Neuronal stem cell (in vitro differentiated cells): ENCODE data around the gene MAGI1.

ENCODE experiments used
- DNase-seq: peaks from one replicate; pipeline ENCODE4 v3.0.0-alpha.2; 2013; ENCODE audit warnings: low spot score
- H2AFZ ChIP-seq: one replicate; pipeline ENCODE4 v1.6.1; 2013; ENCODE audit warnings: mild to moderate bottlenecking, low read length, inconsistent platforms
- H2AK5ac ChIP-seq: 2 replicates; pipeline ENCODE4 v1.6.1; 2013; ENCODE audit warnings: low read depth, mild to moderate bottlenecking, inconsistent platforms, low read length, moderate library complexity, mixed read lengths
- H2BK120ac ChIP-seq: 2 replicates; pipeline ENCODE4 v1.6.1; 2013; ENCODE audit warnings: low read depth, mild to moderate bottlenecking, inconsistent platforms, low read length, moderate library complexity, mixed read lengths
- H2BK12ac ChIP-seq: one replicate; pipeline ENCODE4 v1.6.1; 2013; ENCODE audit warnings: low read length, inconsistent platforms
- H2BK15ac ChIP-seq: 2 replicates; pipeline ENCODE4 v1.6.1; 2013; ENCODE audit warnings: mild to moderate bottlenecking, low read length, inconsistent platforms, mixed read lengths
- H2BK5ac ChIP-seq: one replicate; pipeline ENCODE4 v1.6.1; 2013; ENCODE audit warnings: inconsistent platforms, mild to moderate bottlenecking, low read length, moderate library complexity
- H3K14ac ChIP-seq: one replicate; pipeline ENCODE4 v1.6.1; 2013; ENCODE audit warnings: low read length, inconsistent platforms
- H3K18ac ChIP-seq: 2 replicates; pipeline ENCODE4 v1.6.1; 2013; ENCODE audit warnings: low read length, inconsistent platforms
- H3K23ac ChIP-seq: 2 replicates; pipeline ENCODE4 v1.6.1; 2013; ENCODE audit warnings: low read depth, mild to moderate bottlenecking, mixed read lengths, low read length, inconsistent platforms; ENCODE audit not compliant: poor library complexity
- H3K27ac ChIP-seq: replicated peaks from 3 replicates; pipeline ENCODE4 v1.5.1; 2013; ENCODE audit warnings: low read length, inconsistent platforms
- H3K27me3 ChIP-seq, 3 experiments: 2 replicates each; pipeline ENCODE4 v1.6.1; 2013; ENCODE audit warnings: low read length in 3 of 3, mild to moderate bottlenecking in 2 of 3, inconsistent platforms in 1 of 3, low read depth in 1 of 3, mixed read lengths in 1 of 3, moderate library complexity in 1 of 3; ENCODE audit not compliant: control insufficient read depth in 3 of 3, insufficient read depth in 3 of 3
- H3K36me3 ChIP-seq, 2 donors: replicated peaks in 1 of 2; 2 replicates each; pipeline ENCODE4 v1.6.1; 2013; ENCODE audit warnings: low read length in 2 of 2; ENCODE audit not compliant: control insufficient read depth in 2 of 2, insufficient read depth in 2 of 2
- H3K4ac ChIP-seq: 2 replicates; pipeline ENCODE4 v1.6.1; 2013; ENCODE audit warnings: inconsistent platforms, mild to moderate bottlenecking, low read length, moderate library complexity
- H3K4me1 ChIP-seq, 2 donors: 1 replicate in 1 of 2; 2 replicates in 1 of 2; pipeline ENCODE4 v1.6.1; 2013; ENCODE audit warnings: low read length in 2 of 2, low read depth in 1 of 2; ENCODE audit not compliant: control insufficient read depth in 2 of 2, insufficient read depth in 1 of 2
- H3K4me2 ChIP-seq: one replicate; pipeline ENCODE4 v1.6.1; 2013; ENCODE audit warnings: mild to moderate bottlenecking, low read length, inconsistent platforms; ENCODE audit not compliant: insufficient read depth, poor library complexity, severe bottlenecking
- H3K4me3 ChIP-seq, 2 donors: 2 replicates each; pipeline ENCODE4 v1.5.1; 2013; ENCODE audit warnings: low read length in 2 of 2, mild to moderate bottlenecking in 2 of 2, inconsistent platforms in 1 of 2, moderate library complexity in 1 of 2
- H3K79me1 ChIP-seq: one replicate; pipeline ENCODE4 v1.6.1; 2013; ENCODE audit warnings: low read depth, mild to moderate bottlenecking, inconsistent platforms, low read length, moderate library complexity
- H3K9ac ChIP-seq: one replicate; pipeline ENCODE4 v1.6.1; 2013; ENCODE audit warnings: mild to moderate bottlenecking, low read depth, low read length, inconsistent platforms; ENCODE audit not compliant: poor library complexity
- H3K9me3 ChIP-seq, 2 donors: replicated peaks in 1 of 2; 2 replicates each; pipeline versions ENCODE3 to v1.6.1; 2013; ENCODE audit warnings: low read length in 2 of 2, mild to moderate bottlenecking in 2 of 2, inconsistent platforms in 1 of 2, low read depth in 1 of 2, mixed read lengths in 1 of 2, moderate library complexity in 1 of 2; ENCODE audit not compliant: control insufficient read depth in 2 of 2, insufficient read depth in 1 of 2
- H4K8ac ChIP-seq: one replicate; pipeline ENCODE4 v1.6.1; 2013; ENCODE audit warnings: low read depth, mild to moderate bottlenecking, inconsistent platforms, low read length, moderate library complexity
- H4K91ac ChIP-seq: one replicate; pipeline ENCODE4 v1.6.1; 2013; ENCODE audit warnings: low read length, low read depth, mild to moderate bottlenecking, inconsistent platforms; ENCODE audit not compliant: poor library complexity
- WGBS, 2 donors: extraction: QIAGEN DNeasy Blood & Tissue Kit; methylation state at CpG; one replicate each; pipeline ENCODE4 v1.1.7; 2013; ENCODE audit warnings: missing lambda C conversion rate in 2 of 2, mixed read lengths in 1 of 2; ENCODE audit not compliant: insufficient read length in 2 of 2, insufficient replicate concordance in 1 of 2; ENCODE audit errors: extremely low coverage in 2 of 2; 5-methylcytosine and 5-hydroxymethylcytosine counted together

MAGI1 gene

DNA sequence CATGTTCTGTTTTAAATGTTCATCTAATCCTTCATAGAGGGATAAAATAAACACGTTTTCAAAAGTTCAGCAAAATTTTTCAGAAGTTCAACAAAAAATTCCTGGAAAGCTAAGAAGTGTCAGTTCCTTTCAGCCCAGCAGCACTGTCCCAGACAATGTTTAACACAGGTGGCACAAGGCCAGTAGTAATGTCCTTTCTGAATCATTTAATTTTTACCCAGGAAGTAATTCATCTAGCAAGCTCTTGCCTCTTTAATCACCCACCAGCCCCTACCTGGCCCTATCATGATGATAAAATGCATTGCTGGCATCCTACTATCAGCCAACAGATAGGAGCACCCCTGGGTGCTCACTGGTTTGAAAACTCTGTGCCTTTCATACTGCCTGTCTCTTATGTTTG lies 723.8 kb downstream of the MAGI1 start:
- no peaks in the 10 kb centered on the region for H3K79me1 ChIP-seq
- H3K4me1 ChIP-seq = no peaks in the 10 kb centered on the region
- no CpG with 5 or more reads among the region's 1 CpG for WGBS, 2 donors
- no peak overlapping the region for H3K23ac ChIP-seq
- no peak overlapping the region for H2AFZ ChIP-seq
- no peak overlapping the region for H3K4me2 ChIP-seq
- H3K9me3 ChIP-seq = no peaks in the 10 kb centered on the region
- H2BK12ac ChIP-seq = no peak overlapping the region
- H2AK5ac ChIP-seq = no peak overlapping the region
- H3K4me3 ChIP-seq = no peak overlapping the region
- H3K9ac ChIP-seq = no peak overlapping the region
- no peak overlapping the region for H2BK15ac ChIP-seq
- H4K91ac ChIP-seq = no peak overlapping the region
- H4K8ac ChIP-seq = no peak overlapping the region
- H3K27ac ChIP-seq = no peak overlapping the region
- no peak for DNase-seq
- H3K14ac ChIP-seq = no peak overlapping the region
- H2BK5ac ChIP-seq = no peak overlapping the region
- H3K36me3 ChIP-seq = no peaks in the 10 kb centered on the region
- H3K4ac ChIP-seq = no peak overlapping the region
- no peaks in the 10 kb centered on the region for H3K27me3 ChIP-seq
- no peak overlapping the region for H2BK120ac ChIP-seq
- H3K18ac ChIP-seq = no peak overlapping the region

DNA sequence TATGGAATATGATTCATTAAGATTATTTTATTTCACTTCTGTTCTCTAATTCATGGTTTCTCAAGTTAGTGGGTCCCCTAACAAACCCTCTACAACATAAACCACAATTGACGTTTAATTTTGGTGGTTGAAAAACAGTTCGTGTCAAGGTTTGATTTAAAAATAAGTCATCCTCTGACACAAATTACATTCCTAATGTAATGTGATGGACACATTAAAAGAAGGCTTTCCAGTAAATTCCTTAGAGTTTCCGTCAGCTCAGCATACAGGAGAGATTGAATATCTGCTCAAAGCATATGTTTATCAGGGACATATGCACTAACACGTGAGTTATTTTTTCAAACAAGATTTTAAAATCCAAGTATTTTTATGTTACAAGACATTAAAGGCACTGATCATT lies 724.4 kb downstream of the MAGI1 start:
- Histone ChIP-seq H3K18ac (no peak overlapping the region), H3K9ac (no peak overlapping the region), H2BK15ac (no peak overlapping the region), H2BK120ac (no peak overlapping the region), H3K27ac (no peak overlapping the region), H2BK12ac (no peak overlapping the region), H3K36me3 (no peaks in the 10 kb centered on the region), H3K79me1 (no peaks in the 10 kb centered on the region), H3K4me1 (no peaks in the 10 kb centered on the region), H4K8ac (no peak overlapping the region), H2BK5ac (no peak overlapping the region), H3K4ac (no peak overlapping the region), H3K14ac (no peak overlapping the region), H2AFZ (no peak overlapping the region), H3K4me2 (no peak overlapping the region), H3K23ac (no peak overlapping the region), H3K4me3 (no peak overlapping the region), H4K91ac (no peak overlapping the region), H2AK5ac (no peak overlapping the region), H3K27me3 (no peaks in the 10 kb centered on the region), H3K9me3 (no peaks in the 10 kb centered on the region)
- no peak for DNase-seq
- no CpG with 5 or more reads among the region's 4 CpGs for WGBS, 2 donors

DNA sequence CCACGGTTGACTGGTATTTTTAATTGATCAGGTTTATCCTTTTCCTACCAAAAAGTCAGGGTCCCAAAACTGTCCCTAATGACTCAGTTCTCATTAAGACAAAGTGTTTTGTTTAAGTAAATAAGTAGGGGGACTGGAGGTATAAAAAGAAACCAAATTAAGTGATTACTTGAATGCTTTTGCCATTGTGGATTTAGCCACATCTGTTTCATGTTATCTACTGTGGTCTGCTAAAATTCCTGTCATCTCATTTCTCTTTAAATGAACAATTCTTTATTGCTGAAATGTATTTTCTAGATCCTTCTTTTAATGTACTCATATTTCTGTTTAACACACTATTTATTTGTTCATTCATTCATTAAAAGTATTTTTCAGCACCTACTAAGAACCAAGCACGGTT lies 725.1 kb downstream of the MAGI1 start:
- Histone ChIP-seq H3K4ac (no peak overlapping the region), H3K23ac (no peak overlapping the region), H3K27me3 (no peaks in the 10 kb centered on the region), H2AFZ (no peak overlapping the region), H3K4me2 (no peak overlapping the region), H2BK5ac (no peak overlapping the region), H3K36me3 (no peaks in the 10 kb centered on the region), H2BK12ac (no peak overlapping the region), H3K18ac (no peak overlapping the region), H2AK5ac (no peak overlapping the region), H3K9ac (no peak overlapping the region), H2BK15ac (no peak overlapping the region), H4K91ac (no peak overlapping the region), H2BK120ac (no peak overlapping the region), H3K27ac (no peak overlapping the region), H3K4me3 (no peak overlapping the region), H3K9me3 (no peaks in the 10 kb centered on the region), H3K79me1 (no peaks in the 10 kb centered on the region), H3K14ac (no peak overlapping the region), H4K8ac (no peak overlapping the region), H3K4me1 (no peaks in the 10 kb centered on the region)
- no CpG with 5 or more reads among the region's 2 CpGs for WGBS, 2 donors
- DNase-seq = no peak

DNA sequence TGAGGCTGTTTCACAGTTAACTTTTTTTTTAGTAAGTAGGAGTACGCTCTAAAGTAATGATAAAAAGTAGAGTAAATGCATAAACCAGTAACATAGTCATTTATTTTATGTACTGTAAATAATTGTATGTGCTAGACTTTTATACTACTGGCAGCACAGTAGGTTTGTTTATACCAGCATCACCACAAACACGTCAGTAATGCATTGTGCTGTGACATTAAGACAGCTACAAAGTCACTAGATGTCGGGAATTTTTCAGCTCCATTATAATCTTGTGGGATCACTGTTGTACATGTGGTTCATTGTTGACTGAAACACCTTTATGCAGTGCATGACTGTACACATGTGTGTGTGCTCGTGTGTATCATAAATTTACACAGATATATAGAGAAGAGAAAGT lies 732.9 kb downstream of the MAGI1 start:
- Histone ChIP-seq H2BK120ac (no peak overlapping the region), H2AFZ (no peak overlapping the region), H3K23ac (no peak overlapping the region), H4K91ac (no peak overlapping the region), H3K79me1 (no peaks in the 10 kb centered on the region), H3K9me3 (peaks cover 0 to 2% of the 10 kb centered on the region in 2 donors), H3K4ac (no peak overlapping the region), H3K18ac (no peak overlapping the region), H3K4me2 (no peak overlapping the region), H3K9ac (no peak overlapping the region), H2BK12ac (no peak overlapping the region), H3K27me3 (no peaks in the 10 kb centered on the region), H2AK5ac (no peak overlapping the region), H3K36me3 (no peaks in the 10 kb centered on the region), H3K4me1 (no peaks in the 10 kb centered on the region), H3K27ac (no peak overlapping the region), H4K8ac (no peak overlapping the region), H2BK5ac (no peak overlapping the region), H3K14ac (no peak overlapping the region), H2BK15ac (no peak overlapping the region), H3K4me3 (no peak overlapping the region)
- no peak for DNase-seq
- WGBS, 2 donors = no CpG with 5 or more reads among the region's 4 CpGs
